ENCODE measurements around the gene ROR2.

ROR2 gene

DNA sequence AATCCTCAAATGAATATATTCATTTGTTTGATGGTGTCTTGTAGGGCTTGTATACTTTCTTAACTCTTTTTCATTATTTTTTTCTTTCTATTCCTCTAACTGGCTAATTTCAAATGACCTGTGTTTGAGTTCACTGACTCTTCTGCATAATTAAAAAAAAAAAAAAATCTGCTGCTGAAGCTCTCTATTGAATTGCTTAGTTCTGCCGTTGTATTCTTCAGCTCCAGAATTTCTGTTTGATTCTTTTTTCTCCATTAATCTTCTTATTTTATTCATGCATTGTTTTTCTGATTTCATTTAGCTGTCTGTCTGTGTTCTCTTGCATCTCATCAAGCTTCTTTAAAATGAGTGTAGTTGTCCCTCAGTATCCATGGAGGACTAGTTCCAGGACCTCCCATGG, 244.6 kb downstream of the ROR2 start:
- in situ Hi-C loops (cut with MboI; ENCODE audit: low pct_unique_long_range_greater_than_20kb, low sequenced_read_pairs, unreplicated experiment): no loop called here
- DNase-seq (ENCODE audit: low spot score): no peak
- TF ChIP-seq, protein P1, sequence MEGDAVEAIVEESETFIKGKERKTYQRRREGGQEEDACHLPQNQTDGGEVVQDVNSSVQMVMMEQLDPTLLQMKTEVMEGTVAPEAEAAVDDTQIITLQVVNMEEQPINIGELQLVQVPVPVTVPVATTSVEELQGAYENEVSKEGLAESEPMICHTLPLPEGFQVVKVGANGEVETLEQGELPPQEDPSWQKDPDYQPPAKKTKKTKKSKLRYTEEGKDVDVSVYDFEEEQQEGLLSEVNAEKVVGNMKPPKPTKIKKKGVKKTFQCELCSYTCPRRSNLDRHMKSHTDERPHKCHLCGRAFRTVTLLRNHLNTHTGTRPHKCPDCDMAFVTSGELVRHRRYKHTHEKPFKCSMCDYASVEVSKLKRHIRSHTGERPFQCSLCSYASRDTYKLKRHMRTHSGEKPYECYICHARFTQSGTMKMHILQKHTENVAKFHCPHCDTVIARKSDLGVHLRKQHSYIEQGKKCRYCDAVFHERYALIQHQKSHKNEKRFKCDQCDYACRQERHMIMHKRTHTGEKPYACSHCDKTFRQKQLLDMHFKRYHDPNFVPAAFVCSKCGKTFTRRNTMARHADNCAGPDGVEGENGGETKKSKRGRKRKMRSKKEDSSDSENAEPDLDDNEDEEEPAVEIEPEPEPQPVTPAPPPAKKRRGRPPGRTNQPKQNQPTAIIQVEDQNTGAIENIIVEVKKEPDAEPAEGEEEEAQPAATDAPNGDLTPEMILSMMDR (IDR thresholded peaks at IDR 0.05; ENCODE audit: extremely low read depth, insufficient read depth, missing control alignments): no peak

DNA sequence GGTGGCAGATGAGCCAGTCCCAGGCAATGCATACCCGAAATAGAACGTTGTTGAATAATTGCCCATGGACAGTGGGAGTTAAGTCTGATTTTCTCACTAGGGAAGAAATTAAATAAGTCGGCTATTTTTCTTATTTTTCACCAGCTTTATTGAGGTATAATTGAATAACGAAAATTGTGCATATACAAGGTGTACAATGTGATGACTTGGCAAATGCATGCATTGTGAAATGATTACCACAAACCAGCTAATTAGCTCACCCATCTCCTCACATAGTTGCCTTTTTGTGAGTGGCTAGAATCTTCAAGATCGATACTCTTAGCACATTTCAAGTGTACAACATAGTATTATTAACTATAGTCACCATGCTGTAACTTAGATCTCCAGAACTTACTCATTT, 249.6 kb downstream of the ROR2 start:
- in situ Hi-C loops (cut with MboI; ENCODE audit: low pct_unique_long_range_greater_than_20kb, low sequenced_read_pairs, unreplicated experiment): no loop called here
- no peak for DNase-seq (ENCODE audit: low spot score)
- TF ChIP-seq, protein P1 (IDR thresholded peaks at IDR 0.05; ENCODE audit: extremely low read depth, insufficient read depth, missing control alignments): no peak

DNA sequence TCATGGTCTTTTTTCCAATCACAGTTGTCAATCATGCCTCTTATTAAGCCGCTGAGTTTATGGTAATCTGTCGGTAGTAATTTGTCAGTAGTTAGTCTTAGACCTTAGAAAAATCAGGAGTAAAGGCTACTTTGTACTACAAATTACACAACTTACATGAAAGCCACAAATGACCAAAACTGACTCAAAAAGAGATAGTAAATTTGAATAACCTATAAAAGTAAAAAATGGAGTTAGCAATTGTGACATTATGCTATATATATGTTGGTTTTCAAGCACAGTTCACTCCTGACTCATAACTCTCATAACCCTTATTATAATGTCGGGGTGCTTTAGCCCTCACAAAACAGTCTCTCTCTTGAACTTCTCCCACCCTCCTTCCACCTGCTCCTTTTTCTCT, 251.8 kb downstream of the ROR2 start:
- TF ChIP-seq, protein P1 (IDR thresholded peaks at IDR 0.05; ENCODE audit: extremely low read depth, insufficient read depth, missing control alignments): no peak
- in situ Hi-C loops (cut with MboI; ENCODE audit: low pct_unique_long_range_greater_than_20kb, low sequenced_read_pairs, unreplicated experiment): loop anchor here (25.0 kb wide), 1 partner anchor 786 kb away; no protein-coding TSS in a partner anchor
- DNase-seq (ENCODE audit: low spot score): no peak

DNA sequence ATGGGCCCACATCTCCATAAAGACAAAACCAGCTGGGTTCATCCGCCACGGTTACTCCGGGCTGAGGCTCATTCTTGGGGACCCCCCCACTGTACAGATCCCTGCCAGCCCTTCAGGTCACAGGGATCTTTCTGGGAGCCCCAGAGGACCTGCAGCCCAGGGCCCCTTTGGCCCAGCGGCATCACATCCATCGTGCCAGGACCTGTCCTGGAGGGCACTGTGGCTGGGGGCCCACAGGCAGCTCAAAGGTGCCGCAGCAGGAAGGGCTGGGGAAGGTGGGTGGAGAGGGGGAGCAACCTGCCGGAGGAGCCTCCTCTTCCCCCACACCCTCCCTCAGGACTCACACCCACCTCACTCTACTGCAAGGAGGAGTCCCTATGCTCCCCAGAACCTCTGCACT, 252.8 kb downstream of the ROR2 start:
- TF ChIP-seq, protein P1 (IDR thresholded peaks at IDR 0.05; ENCODE audit: extremely low read depth, insufficient read depth, missing control alignments): no peak
- no peak for DNase-seq (ENCODE audit: low spot score)
- in situ Hi-C loops (cut with MboI; ENCODE audit: low pct_unique_long_range_greater_than_20kb, low sequenced_read_pairs, unreplicated experiment): loop anchor here (25.0 kb wide), 1 partner anchor 785 kb away; no protein-coding TSS in a partner anchor

DNA sequence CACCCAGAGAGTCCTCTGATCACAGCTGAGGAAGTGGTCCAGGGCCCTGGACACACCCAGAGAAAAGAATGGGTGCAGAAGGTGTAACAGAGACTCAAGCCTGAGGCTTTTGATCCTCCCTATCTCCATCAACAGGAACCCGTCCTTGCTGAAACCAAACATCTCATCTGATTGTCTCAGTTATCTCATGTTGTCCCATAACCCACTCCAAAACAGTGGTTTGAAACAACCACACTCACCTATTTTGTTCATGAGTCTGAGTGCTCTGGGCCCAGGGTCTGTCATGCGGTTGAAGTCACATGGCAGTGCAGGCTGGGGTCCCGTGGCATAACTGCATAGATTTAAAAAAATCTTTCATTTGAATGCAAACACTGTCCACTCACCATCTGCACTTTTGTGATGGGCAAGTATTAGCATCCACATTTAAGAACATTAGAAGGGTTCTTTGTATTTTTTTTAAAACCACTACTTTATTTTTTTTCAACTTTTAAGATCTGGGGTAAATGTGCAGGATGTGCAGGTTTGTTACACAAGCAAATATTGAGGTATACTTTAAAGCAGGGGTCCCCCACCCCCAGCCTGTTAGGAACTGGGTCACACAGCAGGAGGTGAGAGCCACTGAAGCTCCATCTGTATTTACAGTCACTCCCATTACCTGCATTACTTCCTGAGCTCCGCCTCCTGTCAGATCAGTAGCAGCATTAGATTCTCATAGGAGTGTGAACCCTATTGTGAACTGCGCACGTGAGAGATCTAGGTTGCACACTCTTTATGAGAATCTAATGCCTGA, 255.8 kb downstream of the ROR2 start:
- no peak for DNase-seq (ENCODE audit: low spot score)
- in situ Hi-C loops (cut with MboI; ENCODE audit: low pct_unique_long_range_greater_than_20kb, low sequenced_read_pairs, unreplicated experiment): loop anchor here (25.0 kb wide), 1 partner anchor 782 kb away; no protein-coding TSS in a partner anchor
- TF ChIP-seq, protein P1 (IDR thresholded peaks at IDR 0.05; ENCODE audit: extremely low read depth, insufficient read depth, missing control alignments): no peak

DNA sequence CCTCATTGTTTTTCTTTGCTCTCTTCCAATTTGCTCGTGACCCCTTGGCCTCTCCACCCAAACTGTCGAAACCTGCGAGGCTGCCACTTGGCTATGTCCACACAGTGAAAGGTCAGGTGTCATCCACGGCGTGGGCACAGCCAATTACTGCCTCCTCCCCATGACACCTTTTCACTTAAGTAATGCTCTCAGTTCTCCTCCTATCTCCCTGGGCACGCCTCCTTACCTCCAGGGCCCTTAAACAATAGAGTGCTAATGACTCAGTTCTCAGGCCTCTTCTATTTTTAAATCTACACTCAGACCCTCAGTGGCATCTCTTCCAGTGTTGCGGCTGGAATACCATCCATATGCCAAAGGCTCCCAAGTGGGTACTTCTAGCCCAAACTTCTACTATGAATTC, 256.8 kb downstream of the ROR2 start:
- TF ChIP-seq, protein P1 (IDR thresholded peaks at IDR 0.05; ENCODE audit: extremely low read depth, insufficient read depth, missing control alignments): no peak
- in situ Hi-C loops (cut with MboI; ENCODE audit: low pct_unique_long_range_greater_than_20kb, low sequenced_read_pairs, unreplicated experiment): loop anchor here (25.0 kb wide), 1 partner anchor 781 kb away; no protein-coding TSS in a partner anchor
- DNase-seq (ENCODE audit: low spot score): no peak
